ENCODE measurements around the gene PDLIM4.

GRCh38 chr5:132321109-132321721, 63.7 kb downstream of the PDLIM4 start:
- no peak for TF ChIP-seq CTCF (conservative IDR thresholded peaks at IDR 0.05)
- TF ChIP-seq EZH2 (IDR thresholded peaks at IDR 0.05; ENCODE audit: low read depth) = no peak
